ENCODE results near the gene C14orf119. TPM values are rescaled to one million over a fixed set of nuclear protein-coding genes. Genes with fewer than 3 reads are reported as not detected.

The C14orf119 gene
- total RNA-seq, 1 donor from 2014 or later: 55.3 TPM

GRCh38 chr14:23057757-23058653 lies 37.3 kb upstream of the C14orf119 start:
- no peaks in the 10 kb centered on the region for H3K27me3 ChIP-seq
- no peaks in the 10 kb centered on the region for H3K9me3 ChIP-seq
- peak overlapping the region; percentile 69 for H3K4me3 ChIP-seq
- peaks cover 46% of the 10 kb centered on the region for H3K36me3 ChIP-seq
- DNase-seq: peak; percentile 93
- H3K27ac ChIP-seq: peak overlapping the region; percentile 51
- ATAC-seq: peak; percentile 86
- peaks cover 18% of the 10 kb centered on the region for H3K4me1 ChIP-seq
- intact Hi-C loops (cut with DNase I): loop anchor here (5.0 kb wide), 1 partner anchor 71 kb away; no protein-coding TSS in a partner anchor
- TF ChIP-seq CTCF (IDR thresholded peaks at IDR 0.05): peak; percentile 94

- H3K36me3 ChIP-seq: peaks cover 55% of the 10 kb centered on the region
- no peaks in the 10 kb centered on the region for H3K27me3 ChIP-seq
- DNase-seq: no peak
- no peak for ATAC-seq
- H3K27ac ChIP-seq: no peak overlapping the region
- no peaks in the 10 kb centered on the region for H3K9me3 ChIP-seq
- H3K4me3 ChIP-seq: no peak overlapping the region
- TF ChIP-seq CTCF (IDR thresholded peaks at IDR 0.05): no peak
- intact Hi-C loops (cut with DNase I): loop anchor here (5.0 kb wide), 1 partner anchor 72 kb away; no protein-coding TSS in a partner anchor
- peaks cover 18% of the 10 kb centered on the region for H3K4me1 ChIP-seq
Measured at GRCh38 chr14:23058654-23059504, 36.4 kb upstream of the C14orf119 start.

GRCh38 chr14:23060536-23061260 lies 34.6 kb upstream of the C14orf119 start:
- no peak overlapping the region for H3K27ac ChIP-seq
- H3K36me3 ChIP-seq: peaks cover 73% of the 10 kb centered on the region
- intact Hi-C loops (cut with DNase I): no loop called here
- no peaks in the 10 kb centered on the region for H3K9me3 ChIP-seq
- H3K27me3 ChIP-seq: no peaks in the 10 kb centered on the region
- no peak for DNase-seq
- H3K4me3 ChIP-seq: no peak overlapping the region
- ATAC-seq: no peak
- peaks cover 18% of the 10 kb centered on the region for H3K4me1 ChIP-seq
- no peak for TF ChIP-seq CTCF (IDR thresholded peaks at IDR 0.05)

GRCh38 chr14:23062002-23062401 lies 33.3 kb upstream of the C14orf119 start:
- ATAC-seq: peak; percentile 46
- H3K9me3 ChIP-seq: no peaks in the 10 kb centered on the region
- peak overlapping the region; percentile 14 for H3K27ac ChIP-seq
- H3K4me3 ChIP-seq: no peak overlapping the region
- DNase-seq: no peak
- H3K4me1 ChIP-seq: peaks cover 9% of the 10 kb centered on the region
- H3K36me3 ChIP-seq: peaks cover 86% of the 10 kb centered on the region
- intact Hi-C loops (cut with DNase I): no loop called here
- TF ChIP-seq CTCF (IDR thresholded peaks at IDR 0.05): no peak
- no peaks in the 10 kb centered on the region for H3K27me3 ChIP-seq

GRCh38 chr14:23063601-23064000 lies 31.7 kb upstream of the C14orf119 start:
- no peak overlapping the region for H3K27ac ChIP-seq
- DNase-seq (no peak), ATAC-seq (no peak)
- no peaks in the 10 kb centered on the region for H3K9me3 ChIP-seq
- H3K27me3 ChIP-seq: no peaks in the 10 kb centered on the region
- no peak for TF ChIP-seq CTCF (IDR thresholded peaks at IDR 0.05)
- H3K4me3 ChIP-seq: no peak overlapping the region
- H3K36me3 ChIP-seq: peaks cover 100% of the 10 kb centered on the region
- H3K4me1 ChIP-seq: peaks cover 11% of the 10 kb centered on the region
- intact Hi-C loops (cut with DNase I): no loop called here

Data from upper lobe of right lung (tissue), 1 donor.